Esophagus (tissue), 2 donors: Measurements from ENCODE around the gene NPTXR. TPM values are rescaled to one million over a fixed set of nuclear protein-coding genes. Genes with fewer than 3 reads are reported as not detected.

Experiments used
- H3K27ac ChIP-seq, 2 donors: one replicate each; pipeline ENCODE4 v1.5.1; 2013; ENCODE audit warnings: low read depth in 2 of 2, mild to moderate bottlenecking in 2 of 2, inconsistent platforms in 1 of 2, low read length in 1 of 2, moderate library complexity in 1 of 2
- H3K27me3 ChIP-seq, 2 donors: one replicate each; pipeline ENCODE4 v1.6.1; 2013; ENCODE audit warnings: low read length in 2 of 2, control low read depth in 1 of 2, mild to moderate bottlenecking in 1 of 2; ENCODE audit not compliant: insufficient read depth in 2 of 2, control insufficient read depth in 1 of 2
- H3K36me3 ChIP-seq, 2 donors: one replicate each; pipeline ENCODE4 v1.6.1; 2013; ENCODE audit warnings: low read length in 1 of 2; ENCODE audit not compliant: control insufficient read depth in 2 of 2, insufficient read depth in 2 of 2
- H3K4me1 ChIP-seq, 2 donors: one replicate each; pipeline ENCODE4 v1.6.1; 2013; ENCODE audit warnings: low read length in 1 of 2; ENCODE audit not compliant: control insufficient read depth in 2 of 2, insufficient read depth in 2 of 2
- H3K4me3 ChIP-seq, 2 donors: one replicate each; pipeline ENCODE4 v1.5.1; 2013; ENCODE audit warnings: low read length in 2 of 2, mild to moderate bottlenecking in 2 of 2, low read depth in 1 of 2, moderate library complexity in 1 of 2
- H3K9me3 ChIP-seq, 2 donors: one replicate each; pipeline ENCODE4 v1.6.1; 2013; ENCODE audit warnings: mild to moderate bottlenecking in 2 of 2, low read depth in 1 of 2, low read length in 1 of 2, moderate library complexity in 1 of 2; ENCODE audit not compliant: control insufficient read depth in 2 of 2, insufficient read depth in 1 of 2
- WGBS, 2 donors: extraction: QIAGEN DNeasy Blood & Tissue Kit; methylation state at CpG; one replicate each; pipeline ENCODE4 v1.1.7; 2013; 5-methylcytosine and 5-hydroxymethylcytosine counted together
- polyA plus RNA-seq, 2 donors: library from polyadenylated mRNA; stranded (reverse); fragments of 200-250 nt; gene quantifications; one replicate each; pipeline ENCODE4 v1.2.3, GENCODE V29; 2013
- donor health status: healthy with polysubstance abuse.
- donor health status: Bipolar disorder and iron deficiency.

NPTXR gene
- polyA plus RNA-seq, 2 donors, result 0.28 to 0.73 TPM

DNA sequence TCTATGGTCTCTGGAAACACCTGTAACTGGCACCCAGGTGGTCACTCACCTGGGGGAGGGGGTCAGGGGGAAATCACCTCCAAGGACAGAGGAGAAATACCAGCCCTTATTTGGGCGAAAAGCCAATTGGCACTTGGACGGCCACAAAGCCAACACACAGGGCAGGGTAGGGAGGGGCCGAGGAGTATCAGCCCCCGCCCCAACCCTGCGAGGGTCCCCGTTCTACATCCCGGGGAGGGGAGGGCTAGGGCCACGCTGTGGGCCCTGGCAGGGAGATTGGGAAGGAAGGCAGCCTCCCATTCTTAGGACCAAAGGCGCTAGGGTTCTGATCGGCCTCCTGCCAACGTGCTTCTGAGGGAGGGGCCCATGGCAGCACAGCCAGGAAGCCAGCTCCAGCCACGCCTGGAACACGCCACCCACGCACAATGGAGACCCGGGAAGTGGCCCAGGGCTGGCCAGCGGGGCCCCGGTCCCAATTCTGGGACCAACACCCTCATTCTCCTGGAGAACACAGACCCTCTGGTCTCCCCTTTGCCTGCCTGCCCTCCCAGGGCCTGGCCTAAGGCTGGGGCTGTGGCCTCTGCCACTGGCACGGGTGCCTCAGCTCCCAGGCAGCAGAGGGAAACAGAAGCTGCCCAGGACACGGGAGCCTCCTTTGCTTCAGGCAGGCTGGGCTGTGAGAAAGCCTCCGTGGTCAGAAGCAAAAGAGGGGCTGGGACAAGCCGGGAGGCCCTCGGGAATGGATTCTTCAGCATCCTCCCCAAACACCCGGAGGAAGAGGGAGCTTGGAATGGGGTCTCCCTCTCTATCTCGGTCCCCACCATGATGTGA, 20.7 kb upstream of the NPTXR start:
- Histone ChIP-seq H3K4me1 (peaks cover 0 to 11% of the 10 kb centered on the region in 2 donors), H3K4me3 (no peak overlapping the region), H3K36me3 (peaks cover 0 to 3% of the 10 kb centered on the region in 2 donors), H3K27ac (peak overlapping the region; percentile 2 to 59), H3K9me3 (no peaks in the 10 kb centered on the region), H3K27me3 (no peaks in the 10 kb centered on the region)
- 30 to 32% methylated on average over 24 of the region's 24 CpGs for WGBS, 2 donors

- Histone ChIP-seq H3K27ac (no peak overlapping the region), H3K4me1 (peaks cover 0 to 11% of the 10 kb centered on the region in 2 donors), H3K36me3 (peaks cover 0 to 3% of the 10 kb centered on the region in 2 donors), H3K4me3 (no peak overlapping the region), H3K27me3 (no peaks in the 10 kb centered on the region), H3K9me3 (no peaks in the 10 kb centered on the region)
- WGBS, 2 donors, result 69 to 70% methylated on average over 12 of the region's 12 CpGs
Measured at GRCh38 chr22:38863531-38864131, 19.8 kb upstream of the NPTXR start.

- Histone ChIP-seq H3K4me1 (peaks cover 0 to 11% of the 10 kb centered on the region in 2 donors), H3K27me3 (no peaks in the 10 kb centered on the region), H3K4me3 (no peak overlapping the region), H3K27ac (no peak overlapping the region), H3K36me3 (peaks cover 0 to 3% of the 10 kb centered on the region in 2 donors), H3K9me3 (no peaks in the 10 kb centered on the region)
- WGBS, 2 donors, result 61 to 67% methylated on average over 14 of the region's 14 CpGs
Measured at GRCh38 chr22:38862375-38863329, 18.8 kb upstream of the NPTXR start.

DNA sequence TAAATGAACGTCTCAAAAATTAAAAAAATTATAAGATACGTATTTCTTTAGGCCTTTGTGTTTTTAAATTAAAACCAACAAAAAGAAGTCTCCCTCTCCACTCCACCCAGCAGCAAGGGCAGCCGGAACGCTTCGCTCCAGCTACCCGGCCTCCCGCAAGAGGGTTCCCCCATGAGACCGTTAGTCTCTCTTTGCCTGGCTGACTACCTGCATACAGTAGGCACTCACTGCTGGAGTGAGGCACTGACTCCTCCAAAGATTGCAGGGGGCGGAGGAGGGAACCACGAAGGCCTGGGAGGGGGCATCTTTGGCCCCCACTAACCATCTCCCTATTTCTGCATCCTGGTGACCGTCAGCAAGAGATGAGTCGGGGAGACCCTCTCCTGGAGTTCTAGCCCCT, 18.1 kb upstream of the NPTXR start:
- 58 to 64% methylated on average over 12 of the region's 12 CpGs for WGBS, 2 donors
- Histone ChIP-seq H3K9me3 (no peaks in the 10 kb centered on the region), H3K4me3 (no peak overlapping the region), H3K36me3 (peaks cover 0 to 3% of the 10 kb centered on the region in 2 donors), H3K4me1 (peaks cover 0 to 11% of the 10 kb centered on the region in 2 donors), H3K27me3 (no peaks in the 10 kb centered on the region), H3K27ac (no peak overlapping the region)

GRCh38 chr22:38861170-38861876, 17.5 kb upstream of the NPTXR start:
- no peaks in the 10 kb centered on the region for H3K36me3 ChIP-seq
- WGBS, 2 donors, result 37 to 44% methylated on average over 13 of the region's 13 CpGs
- H3K4me1 ChIP-seq, result peaks cover 0 to 11% of the 10 kb centered on the region in 2 donors
- no peak overlapping the region for H3K27ac ChIP-seq
- no peaks in the 10 kb centered on the region for H3K9me3 ChIP-seq
- H3K4me3 ChIP-seq, result no peak overlapping the region
- H3K27me3 ChIP-seq, result no peaks in the 10 kb centered on the region

DNA sequence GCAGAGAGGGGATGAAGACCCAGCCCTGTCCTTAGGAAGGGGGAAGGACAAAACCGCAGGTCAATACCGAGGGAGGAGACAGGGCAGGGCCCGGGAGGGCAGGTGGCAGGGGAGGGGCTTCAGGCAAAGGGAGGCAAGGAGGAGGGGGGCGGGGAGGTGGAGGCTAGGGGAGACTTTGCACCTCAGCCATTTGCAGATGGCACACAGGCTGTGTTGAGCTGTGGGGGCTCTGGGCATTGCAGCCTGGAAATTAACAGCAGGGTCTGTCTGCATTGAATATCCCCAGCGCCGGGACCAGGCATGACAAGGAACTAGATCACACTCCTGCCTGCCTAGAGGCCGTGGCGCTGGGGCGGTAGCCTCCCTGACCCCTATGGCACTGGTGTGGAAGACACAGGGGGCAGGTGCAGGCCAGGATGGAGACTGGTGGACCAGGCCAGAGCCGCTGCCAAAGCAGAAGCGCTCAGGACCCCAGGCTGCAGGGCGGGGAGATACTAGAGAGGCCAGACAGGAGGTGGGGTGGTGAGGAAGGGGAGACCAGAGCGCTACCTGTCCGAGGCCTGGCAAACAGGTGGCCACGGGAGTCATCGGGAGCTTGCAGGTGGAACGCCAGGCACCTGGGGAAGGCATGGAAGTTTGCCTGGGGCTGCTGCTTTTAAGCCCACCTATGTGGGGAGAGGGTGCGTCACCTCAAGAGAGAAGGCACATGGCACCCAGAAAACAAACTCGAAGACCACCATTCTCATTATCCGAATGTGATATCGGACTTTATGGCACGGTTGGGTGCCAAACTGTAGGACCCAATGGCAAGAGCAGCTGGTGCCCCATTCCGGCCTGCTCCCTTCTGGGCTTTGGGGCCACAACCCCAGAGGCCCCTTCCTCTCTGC, 16.7 kb upstream of the NPTXR start:
- Histone ChIP-seq H3K36me3 (no peaks in the 10 kb centered on the region), H3K4me1 (peaks cover 0 to 11% of the 10 kb centered on the region in 2 donors), H3K27me3 (no peaks in the 10 kb centered on the region), H3K27ac (no peak overlapping the region), H3K9me3 (no peaks in the 10 kb centered on the region), H3K4me3 (no peak overlapping the region)
- WGBS, 2 donors, result 57 to 60% methylated on average over 23 of the region's 23 CpGs

DNA sequence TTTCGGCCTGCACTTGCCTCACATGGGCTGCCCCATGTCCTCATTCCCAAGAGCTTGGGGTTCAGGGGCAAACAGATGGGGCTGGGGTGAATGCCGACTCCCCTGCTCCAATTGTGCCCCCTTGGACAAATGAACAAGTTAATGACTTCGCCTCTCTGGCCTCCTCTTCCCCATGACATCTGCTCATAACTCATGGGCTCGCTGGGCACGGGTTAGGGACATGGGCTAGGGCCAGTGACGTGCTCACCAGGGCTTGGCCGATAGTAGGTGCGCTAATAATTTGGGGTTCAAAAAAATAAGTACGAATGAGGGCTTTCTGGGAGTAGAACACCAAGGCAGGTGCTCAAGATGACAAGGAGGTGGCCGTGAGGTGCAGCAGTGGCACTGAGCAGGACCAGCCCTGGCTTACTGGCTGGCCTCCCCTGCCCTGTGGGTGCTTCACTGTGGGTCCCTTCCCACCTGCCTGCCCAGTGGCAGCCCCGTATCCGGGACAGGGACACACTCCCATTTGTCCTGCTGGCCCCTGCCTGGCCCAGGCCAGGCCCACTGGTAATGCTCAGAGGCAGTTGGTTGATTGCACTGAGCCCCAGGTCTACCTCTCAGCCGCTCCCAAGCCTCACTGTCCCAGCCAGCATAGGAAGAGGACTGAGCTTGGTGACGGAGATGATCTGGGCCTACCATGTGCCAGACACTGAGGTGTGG, 15.9 kb upstream of the NPTXR start:
- 80 to 83% methylated on average over 14 of the region's 14 CpGs for WGBS, 2 donors
- no peaks in the 10 kb centered on the region for H3K9me3 ChIP-seq
- no peaks in the 10 kb centered on the region for H3K27me3 ChIP-seq
- no peaks in the 10 kb centered on the region for H3K36me3 ChIP-seq
- peaks cover 0 to 5% of the 10 kb centered on the region in 2 donors for H3K4me1 ChIP-seq
- H3K4me3 ChIP-seq, result no peak overlapping the region
- H3K27ac ChIP-seq, result no peak overlapping the region

- Histone ChIP-seq H3K27me3 (no peaks in the 10 kb centered on the region), H3K4me3 (no peak overlapping the region), H3K9me3 (no peaks in the 10 kb centered on the region), H3K27ac (no peak overlapping the region), H3K4me1 (no peaks in the 10 kb centered on the region), H3K36me3 (no peaks in the 10 kb centered on the region)
- WGBS, 2 donors, result 72 to 78% methylated on average over 9 of the region's 9 CpGs
Measured at GRCh38 chr22:38858492-38858891, 14.7 kb upstream of the NPTXR start.
